HS-27A (cell line): Measurements from ENCODE around the gene TMEM258.

Source experiments
- DNase-seq: peaks from one replicate; pipeline ENCODE4 v3.0.0-alpha.2; 2012; ENCODE audit warnings: low read depth, missing footprints

Gene TMEM258

GRCh38 chr11:61775606-61776554 lies 16.5 kb downstream of the TMEM258 start:
- DNase-seq = no peak

GRCh38 chr11:61775106-61775505 lies 17.3 kb downstream of the TMEM258 start:
- no peak for DNase-seq

- DNase-seq = no peak
Measured at GRCh38 chr11:61774411-61774810, 18.0 kb downstream of the TMEM258 start.

GRCh38 chr11:61773809-61774208 lies 18.6 kb downstream of the TMEM258 start:
- no peak for DNase-seq

- DNase-seq = no peak
Measured at GRCh38 chr11:61773356-61773755, 19.0 kb downstream of the TMEM258 start.

- DNase-seq = no peak
Measured at GRCh38 chr11:61771985-61772455, 20.4 kb downstream of the TMEM258 start.

- no peak for DNase-seq
Measured at GRCh38 chr11:61771195-61771894, 21.1 kb downstream of the TMEM258 start.

- no peak for DNase-seq
Measured at GRCh38 chr11:61769946-61770683, 22.3 kb downstream of the TMEM258 start.

- DNase-seq = no peak
Measured at GRCh38 chr11:61769169-61769920, 23.1 kb downstream of the TMEM258 start.

GRCh38 chr11:61768376-61769076 lies 23.9 kb downstream of the TMEM258 start:
- no peak for DNase-seq

- no peak for DNase-seq
Measured at GRCh38 chr11:61766353-61766841, 26.0 kb downstream of the TMEM258 start.

- DNase-seq = no peak
Measured at GRCh38 chr11:61765550-61766253, 26.7 kb downstream of the TMEM258 start.

- DNase-seq = no peak
Measured at GRCh38 chr11:61764606-61765260, 27.7 kb downstream of the TMEM258 start.

GRCh38 chr11:61763930-61764605 lies 28.3 kb downstream of the TMEM258 start:
- DNase-seq = no peak

- no peak for DNase-seq
Measured at GRCh38 chr11:61762798-61763197, 29.6 kb downstream of the TMEM258 start.

GRCh38 chr11:61762223-61762615 lies 30.2 kb downstream of the TMEM258 start:
- no peak for DNase-seq

- no peak for DNase-seq
Measured at GRCh38 chr11:61761440-61762222, 30.8 kb downstream of the TMEM258 start.

- DNase-seq = no peak
Measured at GRCh38 chr11:61760946-61761345, 31.5 kb downstream of the TMEM258 start.
